Measurements from ENCODE around the gene MYCL.

Gene MYCL, protein sequence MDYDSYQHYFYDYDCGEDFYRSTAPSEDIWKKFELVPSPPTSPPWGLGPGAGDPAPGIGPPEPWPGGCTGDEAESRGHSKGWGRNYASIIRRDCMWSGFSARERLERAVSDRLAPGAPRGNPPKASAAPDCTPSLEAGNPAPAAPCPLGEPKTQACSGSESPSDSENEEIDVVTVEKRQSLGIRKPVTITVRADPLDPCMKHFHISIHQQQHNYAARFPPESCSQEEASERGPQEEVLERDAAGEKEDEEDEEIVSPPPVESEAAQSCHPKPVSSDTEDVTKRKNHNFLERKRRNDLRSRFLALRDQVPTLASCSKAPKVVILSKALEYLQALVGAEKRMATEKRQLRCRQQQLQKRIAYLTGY

DNA sequence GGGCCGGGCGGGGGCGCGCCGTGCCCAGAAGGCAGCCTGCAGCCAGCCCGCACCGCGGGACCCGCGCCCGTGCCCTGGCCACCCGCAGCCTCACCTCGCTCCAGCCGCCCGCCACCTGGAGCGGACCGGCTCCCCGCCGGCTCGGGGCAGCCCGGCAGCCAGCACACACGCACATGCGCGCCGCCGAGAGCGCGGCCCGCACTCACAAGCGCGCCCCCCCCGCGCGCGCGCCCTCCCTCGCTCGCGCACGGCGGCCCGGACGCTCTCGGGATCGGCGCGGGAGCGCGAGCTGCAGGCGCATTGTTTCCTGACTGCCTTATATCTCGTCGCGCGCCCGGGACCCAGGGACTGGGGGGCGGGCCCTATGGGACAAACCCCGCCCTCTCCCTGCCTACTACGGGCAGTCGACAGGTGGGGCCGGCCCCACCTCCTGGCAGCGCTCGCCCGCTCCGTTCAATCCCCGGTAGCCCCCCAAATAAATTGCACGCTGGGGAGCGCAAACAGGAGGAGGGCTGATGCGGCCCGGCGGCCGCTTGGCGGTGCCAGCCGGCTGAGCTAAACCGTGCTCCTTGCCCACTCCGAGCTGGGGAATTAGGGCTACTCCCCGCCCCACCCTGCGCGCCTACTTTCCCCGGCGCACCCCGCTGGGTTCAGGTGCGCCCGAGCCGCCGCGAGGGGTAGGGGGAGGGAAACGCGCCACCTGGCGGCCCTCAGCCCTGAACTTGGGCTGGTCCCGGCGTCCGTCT, at the start of gene MYCL:
TSS of gene MYCL (minus strand) at position 204 of the 746 bp plus-strand sequence. CDS start 483 bp downstream, outside the sequence.
- DNase-seq, result peak; percentile 94

DNA sequence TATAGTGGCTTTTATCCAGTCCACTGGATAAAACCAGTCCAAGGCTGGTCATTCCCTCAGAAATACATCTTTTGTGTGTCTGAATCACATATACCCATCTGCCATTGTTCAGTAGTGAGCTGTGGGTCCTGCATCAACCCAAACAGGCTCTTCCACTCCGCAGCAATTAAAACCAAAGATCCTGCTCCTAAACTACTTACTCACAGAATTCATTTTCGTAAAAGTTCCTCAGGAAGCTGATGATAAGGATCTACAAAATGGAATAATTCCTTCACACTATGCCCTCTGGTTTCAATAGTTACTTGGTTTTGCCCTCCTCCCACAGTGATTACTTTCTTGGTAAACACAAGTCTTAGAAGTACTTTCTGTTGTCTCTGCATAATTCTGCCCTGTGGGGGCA, 48.2 kb upstream of the MYCL start:
- no peak for DNase-seq

GRCh38 chr1:39947260-39947659, 45.5 kb upstream of the MYCL start:
- DNase-seq, result no peak

- no peak for DNase-seq
Measured at GRCh38 chr1:39946216-39946615, 44.5 kb upstream of the MYCL start.

GRCh38 chr1:39944410-39945112, 42.8 kb upstream of the MYCL start:
- no peak for DNase-seq

GRCh38 chr1:39943471-39944290, 42.0 kb upstream of the MYCL start:
- DNase-seq, result no peak

DNA sequence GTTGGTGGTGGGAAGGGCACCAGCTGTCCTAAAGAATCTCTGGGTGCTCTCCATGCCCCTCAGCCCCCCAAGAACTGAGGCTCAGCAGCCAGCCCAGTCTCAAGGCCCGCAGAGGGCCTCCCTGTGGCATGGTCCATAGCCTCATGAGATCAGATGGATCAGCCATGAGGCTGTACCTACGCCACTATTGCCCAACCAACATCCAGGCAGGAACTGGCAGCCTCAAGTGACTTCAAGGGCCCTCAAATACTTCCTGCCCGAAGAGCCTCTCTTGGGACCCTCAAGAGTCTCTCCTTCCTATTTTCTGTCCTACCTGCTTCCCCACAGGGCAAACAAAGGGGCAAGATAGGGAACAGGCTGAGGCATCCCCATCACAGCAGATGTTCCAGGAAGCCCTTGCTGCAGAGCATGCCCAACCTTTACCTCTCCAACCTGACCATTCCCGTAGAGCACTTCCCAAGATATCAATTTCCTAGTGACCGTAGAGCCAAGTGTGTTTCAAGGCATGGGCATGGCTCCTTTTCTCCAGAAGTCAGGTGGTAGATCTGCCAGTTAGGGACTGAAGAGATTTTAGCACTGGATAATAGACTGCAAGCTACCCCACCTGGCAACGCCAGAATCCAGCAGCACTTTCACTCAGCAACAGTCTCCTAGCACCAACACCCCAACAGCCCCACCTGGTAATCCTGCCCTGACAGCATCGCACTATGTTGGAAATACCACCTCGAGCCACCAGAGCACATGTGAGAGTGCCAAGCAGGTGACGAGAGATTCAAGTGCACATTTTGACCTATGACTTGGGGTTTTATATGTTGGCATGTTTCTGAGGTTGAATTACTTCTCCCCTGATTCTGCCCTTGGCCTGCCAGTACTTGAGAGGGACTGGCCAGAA, 39.5 kb upstream of the MYCL start:
- DNase-seq, result no peak

DNA sequence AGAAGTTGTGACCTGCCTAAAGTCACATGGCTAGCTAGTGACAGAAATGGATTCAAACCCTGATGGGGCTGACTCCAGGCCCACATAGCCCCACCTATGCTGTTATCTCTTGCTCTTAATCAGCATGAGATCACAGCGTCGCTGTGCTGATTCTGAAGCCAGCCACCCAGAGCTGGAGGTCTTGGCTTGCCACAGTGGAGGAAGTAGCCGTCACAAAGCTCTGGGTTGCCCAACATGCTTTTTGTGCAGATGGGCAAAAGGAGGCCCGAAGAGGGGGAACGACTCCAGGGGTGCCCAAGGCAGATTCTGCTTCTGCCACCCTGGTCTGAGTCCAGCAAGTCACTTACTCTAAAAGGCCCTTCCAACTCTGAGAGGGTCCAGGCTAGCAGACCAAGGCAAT, 38.5 kb upstream of the MYCL start:
- no peak for DNase-seq

DNA sequence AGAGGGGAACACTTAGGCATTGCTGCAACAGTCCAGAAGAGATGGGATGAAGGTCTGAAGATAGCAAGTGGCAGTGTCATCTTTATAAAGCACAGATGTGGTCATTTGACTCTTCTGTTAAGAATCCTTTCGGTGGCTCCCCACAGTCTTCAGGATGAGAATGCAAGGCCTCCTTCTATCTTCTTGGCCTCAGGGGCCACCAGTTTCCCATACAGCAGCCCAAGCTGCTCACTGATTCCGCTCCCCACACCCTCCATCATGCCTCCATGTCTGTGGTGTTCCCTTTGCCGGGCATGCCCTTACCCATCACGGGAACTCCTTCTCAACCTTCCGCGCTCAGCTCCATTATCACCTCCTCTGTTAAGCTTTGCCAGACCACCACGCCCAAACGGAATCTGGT, 37.1 kb upstream of the MYCL start:
- DNase-seq, result no peak

- no peak for DNase-seq
Measured at GRCh38 chr1:39936724-39937491, 35.2 kb upstream of the MYCL start.

DNA sequence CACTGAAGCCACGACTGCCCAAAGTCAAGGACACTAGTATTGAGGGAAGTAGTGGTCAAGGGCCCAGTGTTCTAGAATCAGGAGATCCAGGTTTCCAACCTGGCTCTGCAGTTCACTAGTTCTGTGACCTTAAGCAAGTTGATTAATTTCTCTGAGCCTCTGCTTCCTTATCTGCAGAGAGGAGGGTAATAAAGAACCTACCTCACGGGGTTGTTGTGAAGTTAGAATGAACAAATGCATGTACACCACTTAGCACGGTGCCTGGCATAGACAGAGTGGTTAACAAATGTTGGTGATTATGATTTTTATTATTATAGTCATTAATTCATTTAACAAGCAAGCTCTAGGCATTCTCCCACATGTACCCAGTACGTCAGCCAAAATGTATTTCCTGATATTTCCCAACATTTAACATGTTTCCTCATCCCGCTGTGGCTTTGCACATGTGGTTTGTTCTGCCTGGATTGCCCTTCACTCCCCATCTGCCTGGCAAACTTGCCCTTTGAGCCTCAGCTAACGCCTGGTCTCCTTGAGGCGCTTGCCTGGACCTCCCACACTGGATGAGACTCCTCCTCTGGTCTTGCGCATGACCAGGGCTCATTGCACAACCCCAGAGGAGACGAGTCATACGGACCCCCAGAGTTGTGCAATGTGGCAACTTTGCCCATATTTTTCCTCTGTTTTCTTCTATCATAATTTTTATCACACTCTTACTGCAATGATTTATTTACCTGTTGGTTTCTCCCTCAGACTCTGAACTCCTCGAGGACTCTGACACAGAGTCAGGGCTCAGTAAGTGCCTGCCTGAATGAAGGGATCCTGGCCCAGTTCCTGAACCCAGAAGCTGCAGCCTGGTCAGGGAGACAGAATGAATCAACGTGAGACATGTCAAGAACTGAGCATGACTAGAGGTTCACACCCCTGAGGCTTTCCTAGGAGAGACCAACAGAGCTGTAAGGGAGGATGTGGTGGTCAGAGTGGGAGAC, 32.5 kb upstream of the MYCL start:
- DNase-seq, result no peak

GRCh38 chr1:39928809-39929587, 27.3 kb upstream of the MYCL start:
- no peak for DNase-seq

DNA sequence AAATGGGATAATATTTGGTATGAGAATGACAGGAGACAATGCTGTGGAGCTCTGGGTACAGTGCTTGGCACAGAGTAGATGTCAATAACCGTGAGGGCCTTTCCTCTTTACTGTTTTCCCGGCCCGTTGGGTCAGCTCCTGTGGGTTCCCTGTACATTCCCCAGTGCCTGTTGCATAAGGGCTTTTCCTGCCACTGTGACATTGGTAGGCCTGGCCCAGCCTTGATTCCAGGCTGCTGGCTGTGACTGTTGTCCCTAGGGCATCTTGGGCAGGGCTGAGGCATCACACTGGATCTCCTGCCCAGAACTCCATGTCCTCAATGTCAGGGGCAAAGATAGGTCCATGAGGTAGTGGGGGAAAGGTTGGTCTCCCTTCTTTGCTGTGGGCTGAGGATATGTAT, 25.8 kb upstream of the MYCL start:
- DNase-seq, result no peak

DNA sequence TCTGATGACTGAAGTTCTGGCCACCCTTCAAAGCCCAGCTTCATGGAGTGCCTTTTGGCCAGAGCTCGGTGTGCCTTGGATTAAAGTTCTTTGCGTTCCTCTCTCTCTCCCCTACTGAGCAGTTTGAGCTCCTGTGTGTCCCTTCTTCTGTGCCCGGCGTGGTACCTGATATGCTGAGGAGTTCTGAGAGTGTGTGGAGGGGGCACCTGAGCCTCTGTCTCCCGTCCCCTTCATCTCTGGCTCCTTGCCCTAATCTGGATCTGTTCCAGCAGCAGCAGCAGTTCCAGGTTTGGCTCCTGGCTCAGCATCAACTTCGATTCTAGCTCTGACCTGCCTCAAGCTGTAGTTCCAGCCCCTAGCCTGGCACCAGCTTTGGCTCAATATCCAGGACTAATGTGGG, 25.1 kb upstream of the MYCL start:
- DNase-seq, result no peak

DNA sequence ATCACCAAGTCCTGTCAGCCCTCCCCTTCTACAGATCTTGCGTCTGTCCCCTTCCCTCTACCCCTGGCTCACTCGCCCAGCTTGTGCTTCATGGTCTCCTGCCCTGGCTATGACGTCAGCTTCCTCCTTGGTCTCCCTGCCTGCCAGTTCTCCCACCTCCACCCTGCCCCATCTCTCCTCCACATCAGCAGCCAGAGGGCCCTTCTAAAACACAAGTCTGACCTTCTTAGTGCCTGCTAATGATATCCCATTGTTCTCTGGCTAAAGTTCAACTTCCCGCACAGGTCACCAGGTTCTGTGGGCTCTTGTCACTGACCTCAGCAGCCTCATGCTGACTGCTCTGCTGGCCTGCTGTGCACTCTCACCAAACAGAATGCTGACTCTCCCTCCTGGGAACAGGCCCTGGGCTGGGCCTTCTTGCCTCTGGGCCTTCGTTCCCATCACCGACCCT, 24.7 kb upstream of the MYCL start:
- no peak for DNase-seq

DNA sequence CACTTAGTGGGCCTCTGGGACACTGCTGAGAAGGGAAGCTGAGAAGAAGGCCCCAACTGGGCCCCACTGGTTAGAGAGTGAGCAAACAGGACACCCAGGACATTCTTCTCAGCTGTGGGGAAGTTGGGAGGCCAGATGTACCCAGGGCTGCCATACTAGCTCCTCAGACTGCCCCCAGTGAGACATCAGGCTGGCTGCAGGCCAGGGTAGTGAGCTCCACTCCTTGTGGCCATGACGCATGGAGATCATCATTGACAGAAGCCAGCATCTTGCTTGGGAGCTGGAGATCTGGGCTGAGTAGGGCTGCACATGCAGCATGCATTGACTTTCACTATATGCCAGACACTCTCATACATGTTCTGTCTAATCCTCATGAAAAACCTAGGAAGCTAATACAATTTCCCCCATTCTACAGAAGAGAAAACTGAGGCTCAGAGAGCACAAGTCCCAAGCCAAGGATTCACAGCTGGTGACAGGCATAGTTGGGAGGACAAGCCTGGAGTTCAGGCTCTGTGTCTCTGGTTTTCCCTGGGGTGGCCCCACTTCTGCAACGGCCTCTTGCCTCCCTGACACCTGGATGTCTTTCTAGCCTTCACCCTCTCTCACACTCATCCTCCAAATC, 24.1 kb upstream of the MYCL start:
- no peak for DNase-seq

DNA sequence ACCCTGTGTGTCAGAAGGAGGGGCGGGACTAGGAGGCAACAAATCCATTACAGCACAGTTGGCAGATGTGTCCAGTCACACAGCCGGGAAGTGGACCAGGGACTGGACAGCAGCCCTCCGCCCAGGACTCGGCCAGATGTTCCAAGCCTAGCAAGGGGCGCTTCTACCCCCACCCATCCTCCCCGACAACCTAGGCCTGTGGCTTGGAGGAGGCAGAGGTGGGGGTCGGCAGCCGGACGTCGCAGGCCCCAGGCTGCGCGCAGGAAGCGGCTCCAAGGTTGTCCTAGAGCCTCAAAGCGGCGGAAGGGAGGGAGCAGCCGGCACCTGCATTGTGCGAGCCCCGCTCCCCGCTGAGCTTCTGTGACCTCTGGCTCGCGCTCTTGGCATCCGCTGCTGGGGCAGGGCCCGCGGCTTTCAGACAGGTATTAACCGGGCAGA, 20.6 kb upstream of the MYCL start:
- DNase-seq, result no peak

GRCh38 chr1:39919545-39919944, 17.8 kb upstream of the MYCL start:
- peak; percentile 80 for DNase-seq

Measured in NCI-H526 treated with DMSO at 0.1 percent for 48 hours (cell line).